Measurements from ENCODE around the gene NEDD8. TPM values are rescaled to one million over a fixed set of nuclear protein-coding genes. Genes with fewer than 3 reads are reported as not detected.
A peak's percentile ranks its signal among the peaks of the same experiment; 100 is the strongest.

The NEDD8 gene
- total and polyA plus RNA-seq, 2 donors (not counting 1 experiment from before 2014, with no cell fraction given): 145 to 441 TPM

- no peaks in the 10 kb centered on the region for H3K27me3 ChIP-seq (ENCODE audit: control insufficient read depth, insufficient read depth, low read length)
- no peaks in the 10 kb centered on the region for H3K9me3 ChIP-seq (ENCODE audit: control insufficient read depth, insufficient read depth, low read depth, low read length)
- peak in 1 of 2 donors; percentile 33 for TF ChIP-seq CTCF (conservative IDR thresholded peaks at IDR 0.05 in 1 of 2, IDR thresholded peaks at IDR 0.05 in 1 of 2; ENCODE audit: low read depth in 1 of 2, low read length in 2 of 2)
- no peak for TF ChIP-seq EZH2 (IDR thresholded peaks at IDR 0.05; ENCODE audit: low read length, missing control alignments)
- peak within 1 kb of the TSS; percentile 80 to 96 (median 84) for H3K4me3 ChIP-seq (replicated peaks in 1 of 4; ENCODE audit: control extremely low read depth in 1 of 4, insufficient read depth in 1 of 4, low read depth in 3 of 4, low read length in 4 of 4)
- H2AFZ ChIP-seq (ENCODE audit: low read length): peak within 1 kb of the TSS; percentile 97
- H3K36me3 ChIP-seq (ENCODE audit: control insufficient read depth, insufficient read depth, low read length): peaks cover 11% of the 10 kb centered on the region
- peaks cover 9% of the 10 kb centered on the region for H3K4me1 ChIP-seq (ENCODE audit: control insufficient read depth, extremely low read depth, insufficient read depth, low read length)
- peak; percentile 98 to 99 for DNase-seq (ENCODE audit: low read depth in 2 of 2)
- H4K20me1 ChIP-seq (ENCODE audit: control insufficient read depth, extremely low read depth, insufficient read depth, low read length): no peaks in the 10 kb centered on the region
- H3K79me2 ChIP-seq (ENCODE audit: control insufficient read depth, insufficient read depth, low read length): peaks cover 3% of the 10 kb centered on the region
- peak within 1 kb of the TSS; percentile 99 for H3K9ac ChIP-seq (ENCODE audit: insufficient read depth, low read length)
- H3K4me2 ChIP-seq (ENCODE audit: extremely low read depth, insufficient read depth, low read length): peak within 1 kb of the TSS; percentile 98
- H3K27ac ChIP-seq (ENCODE audit: insufficient read depth, low read length): peak within 1 kb of the TSS; percentile 99
These were observed 19.0 kb downstream of the NEDD8 start, which contains the start of gene CHMP4A for GRCh38 chr14:24212924-24213865. CHMP4A (minus strand) TSS chr14:24213488; CDS start chr14:24213439, 49 bp downstream.

GRCh38 chr14:24211311-24211710, 20.9 kb downstream of the NEDD8 start:
- no peak overlapping the region for H3K4me2 ChIP-seq (ENCODE audit: extremely low read depth, insufficient read depth, low read length)
- DNase-seq (ENCODE audit: low read depth in 2 of 2): no peak
- H3K9ac ChIP-seq (ENCODE audit: insufficient read depth, low read length): no peak overlapping the region
- peaks cover 9% of the 10 kb centered on the region for H3K4me1 ChIP-seq (ENCODE audit: control insufficient read depth, extremely low read depth, insufficient read depth, low read length)
- no peak overlapping the region for H2AFZ ChIP-seq (ENCODE audit: low read length)
- H3K27me3 ChIP-seq (ENCODE audit: control insufficient read depth, insufficient read depth, low read length): no peaks in the 10 kb centered on the region
- no peaks in the 10 kb centered on the region for H3K9me3 ChIP-seq (ENCODE audit: control insufficient read depth, insufficient read depth, low read depth, low read length)
- peaks cover 15% of the 10 kb centered on the region for H3K36me3 ChIP-seq (ENCODE audit: control insufficient read depth, insufficient read depth, low read length)
- no peaks in the 10 kb centered on the region for H4K20me1 ChIP-seq (ENCODE audit: control insufficient read depth, extremely low read depth, insufficient read depth, low read length)
- no peak overlapping the region for H3K27ac ChIP-seq (ENCODE audit: insufficient read depth, low read length)
- H3K79me2 ChIP-seq (ENCODE audit: control insufficient read depth, insufficient read depth, low read length): peaks cover 3% of the 10 kb centered on the region
- no peak overlapping the region for H3K4me3 ChIP-seq (replicated peaks in 1 of 4; ENCODE audit: control extremely low read depth in 1 of 4, insufficient read depth in 1 of 4, low read depth in 3 of 4, low read length in 4 of 4)
- TF ChIP-seq EZH2 (IDR thresholded peaks at IDR 0.05; ENCODE audit: low read length, missing control alignments): no peak
- TF ChIP-seq CTCF (conservative IDR thresholded peaks at IDR 0.05 in 1 of 2, IDR thresholded peaks at IDR 0.05 in 1 of 2; ENCODE audit: low read depth in 1 of 2, low read length in 2 of 2): no peak

GRCh38 chr14:24207625-24208024, 24.5 kb downstream of the NEDD8 start:
- Histone ChIP-seq H3K4me1 (ENCODE audit: control insufficient read depth, extremely low read depth, insufficient read depth, low read length) (peaks cover 2% of the 10 kb centered on the region), H3K27ac (ENCODE audit: insufficient read depth, low read length) (no peak overlapping the region), H3K9ac (ENCODE audit: insufficient read depth, low read length) (no peak overlapping the region), H3K9me3 (ENCODE audit: control insufficient read depth, insufficient read depth, low read depth, low read length) (no peaks in the 10 kb centered on the region), H3K36me3 (ENCODE audit: control insufficient read depth, insufficient read depth, low read length) (peaks cover 22% of the 10 kb centered on the region), H4K20me1 (ENCODE audit: control insufficient read depth, extremely low read depth, insufficient read depth, low read length) (no peaks in the 10 kb centered on the region), H3K79me2 (ENCODE audit: control insufficient read depth, insufficient read depth, low read length) (peaks cover 3% of the 10 kb centered on the region), H3K4me3 (replicated peaks in 1 of 4; ENCODE audit: control extremely low read depth in 1 of 4, insufficient read depth in 1 of 4, low read depth in 3 of 4, low read length in 4 of 4) (no peak overlapping the region), H2AFZ (ENCODE audit: low read length) (no peak overlapping the region), H3K27me3 (ENCODE audit: control insufficient read depth, insufficient read depth, low read length) (no peaks in the 10 kb centered on the region), H3K4me2 (ENCODE audit: extremely low read depth, insufficient read depth, low read length) (no peak overlapping the region)
- DNase-seq (ENCODE audit: low read depth in 2 of 2): no peak
- TF ChIP-seq CTCF (conservative IDR thresholded peaks at IDR 0.05 in 1 of 2, IDR thresholded peaks at IDR 0.05 in 1 of 2; ENCODE audit: low read depth in 1 of 2, low read length in 2 of 2) (no peak), EZH2 (IDR thresholded peaks at IDR 0.05; ENCODE audit: low read length, missing control alignments) (no peak)

All from fibroblast of lung (primary cell).